Fibroblast of lung (primary cell): ENCODE data around the gene LHX4.

ENCODE experiments used
- EZH2 ChIP-seq: IDR thresholded peaks from 2 replicates; pipeline ENCODE4 v1.5.1; 2012; ENCODE audit warnings: low read length, control low read depth, mild to moderate bottlenecking; ENCODE audit errors: missing control alignments
- TF ChIP-seq, protein P1 (sequence below), 2 donors: IDR thresholded peaks in 1 of 2; conservative IDR thresholded peaks in 1 of 2; 1 replicate in 1 of 2; 2 replicates in 1 of 2; pipeline ENCODE4 v1.5.1; 2011 to 2012; ENCODE audit warnings: low read length in 2 of 2, control low read depth in 1 of 2, inconsistent platforms in 1 of 2, low read depth in 1 of 2, mild to moderate bottlenecking in 1 of 2

DNA sequence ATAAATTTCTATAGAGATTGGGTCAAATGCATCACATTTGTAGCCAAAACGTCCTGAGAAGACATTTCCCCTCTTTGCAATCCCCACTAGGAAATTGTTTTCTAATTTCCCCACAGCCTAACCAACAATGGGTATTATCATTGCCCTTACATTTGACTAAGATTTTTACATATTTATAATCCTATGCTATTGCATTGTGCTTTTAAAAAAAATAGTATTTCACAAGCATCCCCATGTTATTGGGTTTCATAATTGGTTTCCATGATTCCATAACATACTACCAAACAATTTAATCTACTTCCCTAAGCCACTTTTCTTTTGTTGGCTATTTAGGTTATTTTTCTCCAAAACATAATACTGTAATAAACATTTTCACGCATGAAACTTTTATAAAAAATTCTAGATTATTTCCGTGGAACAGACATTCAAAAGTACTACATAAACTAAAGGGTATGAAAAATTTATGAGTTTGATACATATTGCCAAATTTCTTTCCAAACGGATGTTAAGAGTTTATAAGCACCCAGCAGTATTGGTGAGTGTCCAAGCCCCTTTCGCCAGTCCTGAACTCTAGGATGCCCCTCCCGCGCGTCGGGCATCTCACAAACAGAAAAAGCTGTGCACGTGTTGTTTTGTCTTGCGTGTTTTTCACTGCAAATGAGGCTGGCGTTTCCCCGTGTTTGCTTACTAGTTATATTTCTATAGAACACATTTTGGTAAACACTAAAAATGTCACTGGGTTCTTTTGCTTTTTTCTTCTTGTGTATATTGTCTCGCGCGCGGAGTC lies 2.0 kb upstream of the LHX4 start:
- TF ChIP-seq, protein P1, sequence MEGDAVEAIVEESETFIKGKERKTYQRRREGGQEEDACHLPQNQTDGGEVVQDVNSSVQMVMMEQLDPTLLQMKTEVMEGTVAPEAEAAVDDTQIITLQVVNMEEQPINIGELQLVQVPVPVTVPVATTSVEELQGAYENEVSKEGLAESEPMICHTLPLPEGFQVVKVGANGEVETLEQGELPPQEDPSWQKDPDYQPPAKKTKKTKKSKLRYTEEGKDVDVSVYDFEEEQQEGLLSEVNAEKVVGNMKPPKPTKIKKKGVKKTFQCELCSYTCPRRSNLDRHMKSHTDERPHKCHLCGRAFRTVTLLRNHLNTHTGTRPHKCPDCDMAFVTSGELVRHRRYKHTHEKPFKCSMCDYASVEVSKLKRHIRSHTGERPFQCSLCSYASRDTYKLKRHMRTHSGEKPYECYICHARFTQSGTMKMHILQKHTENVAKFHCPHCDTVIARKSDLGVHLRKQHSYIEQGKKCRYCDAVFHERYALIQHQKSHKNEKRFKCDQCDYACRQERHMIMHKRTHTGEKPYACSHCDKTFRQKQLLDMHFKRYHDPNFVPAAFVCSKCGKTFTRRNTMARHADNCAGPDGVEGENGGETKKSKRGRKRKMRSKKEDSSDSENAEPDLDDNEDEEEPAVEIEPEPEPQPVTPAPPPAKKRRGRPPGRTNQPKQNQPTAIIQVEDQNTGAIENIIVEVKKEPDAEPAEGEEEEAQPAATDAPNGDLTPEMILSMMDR (conservative IDR thresholded peaks at IDR 0.05 in 1 of 2, IDR thresholded peaks at IDR 0.05 in 1 of 2; ENCODE audit: low read depth in 1 of 2, low read length in 2 of 2): no peak
- no peak for TF ChIP-seq EZH2
